Measurements from ENCODE around the gene NT5E. TPM values are rescaled to one million over a fixed set of nuclear protein-coding genes. Genes with fewer than 3 reads are reported as not detected.
A peak's percentile ranks its signal among the peaks of the same experiment; 100 is the strongest.
"Not testable (repeated sequence)": the region's sequence is repeated elsewhere in the genome, so short reads cannot be mapped to it uniquely, and the experiment has no call there.

The NT5E gene
- total RNA-seq, 1 experiment from 2014 or later = 15.8 TPM

GRCh38 chr6:85403331-85404015 is 46.4 kb upstream of the NT5E start:
- peak; percentile 69 for ATAC-seq
- Histone ChIP-seq H4K20me1 (ENCODE audit: low read length) (no peaks in the 10 kb centered on the region), H3K9ac (ENCODE audit: low read length) (peak overlapping the region; percentile 67), H3K4me3 (ENCODE audit: low read length) (peak overlapping the region; percentile 43), H2AFZ (ENCODE audit: low read length) (peak overlapping the region; percentile 29; the same call in 1 of the 2 replicates), H3K27me3 (ENCODE audit: low read length) (no peaks in the 10 kb centered on the region), H3K27ac (ENCODE audit: low read length) (peak overlapping the region; percentile 95), H3K79me2 (ENCODE audit: low read length) (no peaks in the 10 kb centered on the region), H3K4me1 (ENCODE audit: insufficient read depth, low read length) (peaks cover 48% of the 10 kb centered on the region), H3K4me2 (ENCODE audit: low read length) (peak overlapping the region; percentile 74), H3K9me3 (ENCODE audit: low read length) (no peaks in the 10 kb centered on the region), H3K9me2 (replicated peaks; ENCODE audit: low read length) (no peaks in the 10 kb centered on the region), H3F3A (ENCODE audit: low read length, unreplicated experiment) (peaks cover 4% of the 10 kb centered on the region), H3K36me3 (ENCODE audit: low read depth, low read length) (no peaks in the 10 kb centered on the region)
- TF ChIP-seq CTCF (conservative IDR thresholded peaks at IDR 0.05; ENCODE audit: low read depth, low read length) = no peak
- no peak for TF ChIP-seq EZH2 (IDR thresholded peaks at IDR 0.05; ENCODE audit: low read length, unreplicated experiment)
- TF ChIP-seq EZH2phosphoT487 (IDR thresholded peaks at IDR 0.05; ENCODE audit: borderline replicate concordance, low read length) = no peak
- DNase-seq = peak; percentile 77
- POLR2A ChIA-PET (ENCODE audit: unreplicated experiment) = interaction anchor here (0.7 kb wide), 1 partner anchor 46 kb away, joined by 3 read pairs; the partner anchor contains the start of gene NT5E
- CTCF ChIA-PET = interaction anchor here (1.2 kb wide), 1 partner anchor 79 kb away, joined by 3 read pairs; no protein-coding TSS in a partner anchor
- no TSS peak for BruUV-seq (replicated peaks)
- intact Hi-C loops (cut with micrococcal nuclease) = loop anchor here (1.0 to 2.0 kb wide), 4 partner anchors 42 to 61 kb away; partner anchors contain the start of gene NT5E

GRCh38 chr6:85404016-85404563 is 45.8 kb upstream of the NT5E start:
- ATAC-seq (peak; percentile 5; the same call in 1 of the 2 replicates), DNase-seq (peak; percentile 14)
- Histone ChIP-seq H3K4me3 (ENCODE audit: low read length) (peak overlapping the region; percentile 43), H3K4me2 (ENCODE audit: low read length) (peak overlapping the region; percentile 74), H3K27ac (ENCODE audit: low read length) (peak overlapping the region; percentile 95), H3K9ac (ENCODE audit: low read length) (peak overlapping the region; percentile 67), H3K4me1 (ENCODE audit: insufficient read depth, low read length) (peaks cover 48% of the 10 kb centered on the region)
- TSS peak; percentile 73 for BruUV-seq (replicated peaks)
- H4K20me1 ChIP-seq (ENCODE audit: low read length); H3K79me2 ChIP-seq (ENCODE audit: low read length); H3F3A ChIP-seq (ENCODE audit: low read length, unreplicated experiment); H2AFZ ChIP-seq (ENCODE audit: low read length); H3K36me3 ChIP-seq (ENCODE audit: low read depth, low read length); H3K9me2 ChIP-seq (replicated peaks; ENCODE audit: low read length); H3K27me3 ChIP-seq (ENCODE audit: low read length); H3K9me3 ChIP-seq (ENCODE audit: low read length): not testable (repeated sequence)
- POLR2A ChIA-PET (ENCODE audit: unreplicated experiment) = interaction anchor here (0.9 to 1.5 kb wide), 2 partner anchors 45 to 61 kb away, joined by 3 to 15 read pairs; partner anchors contain the start of gene NT5E
- CTCF ChIA-PET = interaction anchor here (1.2 kb wide), 1 partner anchor 79 kb away, joined by 3 read pairs; no protein-coding TSS in a partner anchor
- intact Hi-C loops (cut with micrococcal nuclease) = loop anchor here (1.0 to 2.0 kb wide), 2 partner anchors 47 to 60 kb away; partner anchors contain the start of gene NT5E

DNA sequence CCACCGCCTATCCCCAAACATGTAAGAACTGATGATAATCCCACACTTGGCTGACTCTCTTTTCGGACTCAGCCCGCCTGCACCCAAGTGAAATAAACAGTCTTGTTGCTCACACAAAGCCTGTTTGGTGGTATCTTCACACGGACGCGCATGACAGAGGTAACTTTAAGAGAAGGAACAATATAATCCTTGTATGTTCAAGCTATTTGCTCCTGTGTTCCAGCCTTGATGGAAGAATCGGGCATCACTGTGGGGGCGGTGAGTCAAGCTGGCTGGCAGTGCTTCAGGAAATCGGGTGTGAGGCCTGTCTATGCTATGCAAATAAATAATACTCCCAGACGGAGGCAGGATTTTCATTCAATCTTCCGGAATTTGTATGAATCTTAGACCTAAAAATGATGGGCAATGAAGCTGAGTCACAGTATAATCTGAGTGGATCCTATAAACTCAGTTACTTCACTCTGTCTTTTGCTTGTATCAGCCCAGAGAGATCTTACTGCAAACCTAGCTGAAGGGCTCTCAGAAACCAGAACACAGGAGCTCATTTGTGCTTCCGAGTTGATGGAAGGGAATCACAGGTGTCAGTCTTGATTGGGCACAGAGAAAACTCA is 45.2 kb upstream of the NT5E start:
- ChIA-PET CTCF (interaction anchor here (0.7 to 1.2 kb wide), 3 partner anchors 41 to 78 kb away, joined by 3 to 8 read pairs (median 3); no protein-coding TSS in a partner anchor), POLR2A (ENCODE audit: unreplicated experiment) (interaction anchor here (0.6 to 1.5 kb wide), 5 partner anchors 32 to 122 kb away, joined by 3 to 15 read pairs (median 3); partner anchors contain the start of gene NT5E)
- peaks cover 4% of the 10 kb centered on the region for H3F3A ChIP-seq (ENCODE audit: low read length, unreplicated experiment)
- intact Hi-C loops (cut with micrococcal nuclease) = loop anchor here (1.0 to 2.0 kb wide), 2 partner anchors 46 to 60 kb away; partner anchors contain the start of gene NT5E
- TF ChIP-seq EZH2 (IDR thresholded peaks at IDR 0.05; ENCODE audit: low read length, unreplicated experiment) = no peak
- TF ChIP-seq EZH2phosphoT487 (IDR thresholded peaks at IDR 0.05; ENCODE audit: borderline replicate concordance, low read length) = no peak
- TF ChIP-seq CTCF (conservative IDR thresholded peaks at IDR 0.05; ENCODE audit: low read depth, low read length) = no peak
- DNase-seq = peak; percentile 94
- peak; percentile 74 for ATAC-seq
- H3K4me3 ChIP-seq (ENCODE audit: low read length) = peak overlapping the region; percentile 45; the same call in 1 of the 2 replicates
- H3K27me3 ChIP-seq (ENCODE audit: low read length) = no peaks in the 10 kb centered on the region
- H3K9me3 ChIP-seq (ENCODE audit: low read length) = no peaks in the 10 kb centered on the region
- no peaks in the 10 kb centered on the region for H3K79me2 ChIP-seq (ENCODE audit: low read length)
- no TSS peak for BruUV-seq (replicated peaks)
- H4K20me1 ChIP-seq (ENCODE audit: low read length) = no peaks in the 10 kb centered on the region
- peak overlapping the region; percentile 95 for H3K27ac ChIP-seq (ENCODE audit: low read length)
- no peaks in the 10 kb centered on the region for H3K9me2 ChIP-seq (replicated peaks; ENCODE audit: low read length)
- 0 out of 2 replicates have a peak overlapping the region, but pooled peaks have one; percentile 2 for H2AFZ ChIP-seq (ENCODE audit: low read length)
- H3K4me1 ChIP-seq (ENCODE audit: insufficient read depth, low read length) = peaks cover 48% of the 10 kb centered on the region
- peak overlapping the region; percentile 76 for H3K4me2 ChIP-seq (ENCODE audit: low read length)
- peak overlapping the region; percentile 67 for H3K9ac ChIP-seq (ENCODE audit: low read length)
- no peaks in the 10 kb centered on the region for H3K36me3 ChIP-seq (ENCODE audit: low read depth, low read length)
